ENCODE results near the gene TNIK. TPM values are rescaled to one million over a fixed set of nuclear protein-coding genes. Genes with fewer than 3 reads are reported as not detected.

The TNIK gene
- total and polyA plus RNA-seq, 2 of the 13 experiments (the other 11 are each of a cell fraction or from before 2014, with no cell fraction given): 0.15 to 0.22 TPM

GRCh38 chr3:171116365-171116764 is 343.8 kb downstream of the TNIK start (continued):
- TF ChIP-seq PRDM4 (CRISPR knock-in tag; IDR thresholded peaks at IDR 0.05; ENCODE audit: borderline replicate concordance): no peak
- no peak for TF ChIP-seq PHB2 (IDR thresholded peaks at IDR 0.05; ENCODE audit: partially characterized antibody)
- TF ChIP-seq AKAP8 (CRISPR knock-in tag; IDR thresholded peaks at IDR 0.05): no peak

GRCh38 chr3:171115667-171116066 is 344.5 kb downstream of the TNIK start:
- ChIA-PET CTCF (ENCODE audit: low intra/inter-chr PET ratio, low total read pairs) (no interaction called here), POLR2A (no interaction called here)
- FAIRE-seq (no peak), DNase-seq (ENCODE audit: low spot score) (no peak), ATAC-seq (no peak)
- in situ Hi-C loops (cut with HindIII; ENCODE audit: extremely low pct_ligation_motif_present, low pct_unique_long_range_greater_than_20kb): no loop called here
- WGBS (ENCODE audit: low lambda C conversion rate): 73% methylated on average over 2 of the region's 2 CpGs
- H3K4me1 ChIP-seq (ENCODE audit: insufficient read depth, low read length): no peaks in the 10 kb centered on the region
- H2AFZ ChIP-seq (ENCODE audit: low read length): no peak overlapping the region
- no peak for TF ChIP-seq ZNF383 (CRISPR knock-in tag; IDR thresholded peaks at IDR 0.05; ENCODE audit: borderline replicate concordance)
- TF ChIP-seq HNRNPH1 (optimal IDR thresholded peaks at IDR 0.05; ENCODE audit: low read depth, low read length): no peak
- TF ChIP-seq ISX (CRISPR knock-in tag; conservative IDR thresholded peaks at IDR 0.05): no peak
- TF ChIP-seq ASH2L (IDR thresholded peaks at IDR 0.05; ENCODE audit: insufficient read length, low read depth, low read length): no peak
- no peak for TF ChIP-seq NFKB2 (CRISPR knock-in tag; IDR thresholded peaks at IDR 0.05; ENCODE audit: borderline replicate concordance)
- no peak for TF ChIP-seq DMTF1 (CRISPR knock-in tag; IDR thresholded peaks at IDR 0.05)
- TF ChIP-seq RXRB (CRISPR knock-in tag; IDR thresholded peaks at IDR 0.05; ENCODE audit: borderline replicate concordance): no peak
- no peak for TF ChIP-seq SALL1 (CRISPR knock-in tag; IDR thresholded peaks at IDR 0.05)
- no peak for TF ChIP-seq ZNF331 (CRISPR knock-in tag; IDR thresholded peaks at IDR 0.05)
- no peak for TF ChIP-seq BRCA1 (CRISPR knock-in tag; IDR thresholded peaks at IDR 0.05)
- no peak for TF ChIP-seq ZNF234 (CRISPR knock-in tag; conservative IDR thresholded peaks at IDR 0.05)
- H3K9me3 ChIP-seq (ENCODE audit: low read length): no peaks in the 10 kb centered on the region
- H3K4me2 ChIP-seq (ENCODE audit: low read depth, low read length): no peak overlapping the region
- H3K27me3 ChIP-seq (ENCODE audit: control insufficient read depth in 1 of 2, insufficient read depth in 2 of 2, low read length in 2 of 2): no peaks in the 10 kb centered on the region
- no peaks in the 10 kb centered on the region for H4K20me1 ChIP-seq (ENCODE audit: insufficient read depth, low read length)
- no peak overlapping the region for H3K9ac ChIP-seq (ENCODE audit: insufficient read depth, low read depth, low read length)
- no peaks in the 10 kb centered on the region for H3K79me2 ChIP-seq (ENCODE audit: insufficient read depth, low read length)
- H3K4me3 ChIP-seq (replicated peaks in 1 of 3; ENCODE audit: insufficient read depth in 1 of 3, low read depth in 2 of 3, low read length in 3 of 3): no peak overlapping the region
- no peak overlapping the region for H3K27ac ChIP-seq (ENCODE audit: extremely low read length, insufficient read depth, low read length)
- BruUV-seq (replicated peaks): no TSS peak
- no peaks in the 10 kb centered on the region for H3K36me3 ChIP-seq (replicated peaks in 1 of 2; ENCODE audit: control insufficient read depth in 1 of 2, insufficient read depth in 2 of 2, low read length in 2 of 2)
- intact Hi-C loops (cut with micrococcal nuclease; ENCODE audit: unreplicated experiment): no loop called here

All from HepG2 (cell line).